Measurements from ENCODE around the gene NFATC2.

- TF ChIP-seq CTCF (IDR thresholded peaks at IDR 0.05) (no peak), POLR2A (IDR thresholded peaks at IDR 0.05) (no peak)
Observed at GRCh38 chr20:51372966-51373365, 169.6 kb downstream of the NFATC2 start.
